Stimulated activated CD4-positive, alpha-beta T cell treated with anti-CD3 and anti-CD28 coated beads, TNF-alpha, amount 100 ng/mL, for 4 hours (primary cell): ENCODE data around the gene RUFY2.
"Not testable (repeated sequence)": the region's sequence is repeated elsewhere in the genome, so short reads cannot be mapped to it uniquely, and the experiment has no call there.

Experiments used
- DNase-seq, 3 experiments: peaks; one replicate each; pipeline ENCODE4 v3.0.0-alpha.2; 2020; ENCODE audit warnings: low read depth in 3 of 3

RUFY2 gene, protein sequence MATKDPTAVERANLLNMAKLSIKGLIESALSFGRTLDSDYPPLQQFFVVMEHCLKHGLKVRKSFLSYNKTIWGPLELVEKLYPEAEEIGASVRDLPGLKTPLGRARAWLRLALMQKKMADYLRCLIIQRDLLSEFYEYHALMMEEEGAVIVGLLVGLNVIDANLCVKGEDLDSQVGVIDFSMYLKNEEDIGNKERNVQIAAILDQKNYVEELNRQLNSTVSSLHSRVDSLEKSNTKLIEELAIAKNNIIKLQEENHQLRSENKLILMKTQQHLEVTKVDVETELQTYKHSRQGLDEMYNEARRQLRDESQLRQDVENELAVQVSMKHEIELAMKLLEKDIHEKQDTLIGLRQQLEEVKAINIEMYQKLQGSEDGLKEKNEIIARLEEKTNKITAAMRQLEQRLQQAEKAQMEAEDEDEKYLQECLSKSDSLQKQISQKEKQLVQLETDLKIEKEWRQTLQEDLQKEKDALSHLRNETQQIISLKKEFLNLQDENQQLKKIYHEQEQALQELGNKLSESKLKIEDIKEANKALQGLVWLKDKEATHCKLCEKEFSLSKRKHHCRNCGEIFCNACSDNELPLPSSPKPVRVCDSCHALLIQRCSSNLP

DNA sequence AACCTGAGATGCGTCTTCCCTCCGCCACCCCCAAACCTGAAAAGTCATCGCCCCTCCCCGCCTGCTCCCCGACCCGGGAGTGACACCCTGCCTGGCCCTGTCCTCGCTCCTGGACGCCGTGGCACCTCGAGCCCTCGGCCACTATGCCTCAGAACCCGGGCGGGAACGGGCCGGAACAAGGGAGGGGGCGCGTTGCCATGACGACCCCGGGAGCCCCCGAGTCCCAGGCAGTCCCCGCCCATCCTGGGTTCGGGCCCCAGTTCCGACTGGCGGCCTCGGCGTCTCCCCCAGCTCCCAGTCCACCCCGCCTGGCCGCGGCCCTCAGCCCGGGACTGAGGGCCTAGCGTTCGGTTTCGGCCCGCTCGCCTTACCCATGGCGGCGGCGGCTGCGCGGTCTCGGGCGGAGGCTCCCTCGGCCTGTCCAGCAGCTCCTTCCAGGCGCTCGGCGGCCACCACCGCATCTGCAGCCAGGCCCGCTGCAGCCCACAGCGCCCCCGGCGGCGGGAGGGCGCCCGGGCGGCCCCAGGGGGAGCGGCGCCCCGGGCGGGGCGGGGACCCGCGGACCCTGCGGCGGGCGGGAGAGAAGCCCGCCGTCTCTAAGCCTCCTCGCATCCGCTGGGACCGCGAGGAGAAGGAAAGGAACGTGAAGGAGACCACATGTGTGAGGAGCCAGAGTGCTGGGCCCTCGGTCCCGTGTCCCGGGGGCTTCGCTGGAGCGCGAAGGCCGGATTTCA lies at the start of gene RUFY2:
TSS of gene RUFY2 (minus strand) at position 463 of the 734 bp plus-strand sequence. CDS start at position 375, 88 bp downstream.
- DNase-seq, result peak; percentile 53 to 75 (median 63)

DNA sequence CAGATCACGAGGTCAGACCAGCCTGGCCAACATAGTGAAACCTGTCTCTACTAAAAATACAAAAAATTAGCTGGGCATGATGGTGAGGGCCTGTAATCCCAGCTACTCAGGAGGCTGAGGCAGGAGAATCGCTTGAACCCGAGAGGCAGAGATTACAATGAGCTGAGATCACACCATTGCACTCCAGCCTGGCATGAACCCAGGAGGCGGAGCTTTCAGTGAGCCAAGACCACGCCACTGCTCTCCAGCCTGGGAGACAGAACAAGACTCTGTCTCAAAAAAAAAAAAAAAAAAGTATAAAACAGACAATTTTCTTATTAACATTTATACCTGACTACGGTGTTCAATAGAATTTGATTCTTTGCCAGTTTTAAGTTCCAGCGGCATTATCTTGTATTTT lies 42.6 kb upstream of the RUFY2 start:
- DNase-seq, result not testable (repeated sequence)

DNA sequence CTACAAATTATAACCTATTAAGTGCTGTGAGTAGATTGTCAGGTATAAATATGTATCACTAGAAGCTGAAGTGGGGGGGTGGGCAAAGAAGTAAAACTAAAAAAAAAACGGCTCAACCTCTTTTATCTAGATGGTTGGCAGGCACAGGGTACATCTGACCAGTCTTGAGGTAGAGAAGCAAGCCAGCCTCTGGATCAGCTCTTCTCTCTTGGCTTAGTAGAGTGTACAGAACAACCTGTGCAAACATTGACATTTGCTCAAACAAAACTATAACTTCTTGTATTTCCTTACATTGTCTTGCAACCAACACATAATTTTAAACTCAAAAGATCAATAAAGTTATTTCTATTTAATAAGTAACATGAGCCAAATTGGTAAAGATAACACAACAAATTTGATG lies 39.1 kb upstream of the RUFY2 start:
- no peak for DNase-seq

DNA sequence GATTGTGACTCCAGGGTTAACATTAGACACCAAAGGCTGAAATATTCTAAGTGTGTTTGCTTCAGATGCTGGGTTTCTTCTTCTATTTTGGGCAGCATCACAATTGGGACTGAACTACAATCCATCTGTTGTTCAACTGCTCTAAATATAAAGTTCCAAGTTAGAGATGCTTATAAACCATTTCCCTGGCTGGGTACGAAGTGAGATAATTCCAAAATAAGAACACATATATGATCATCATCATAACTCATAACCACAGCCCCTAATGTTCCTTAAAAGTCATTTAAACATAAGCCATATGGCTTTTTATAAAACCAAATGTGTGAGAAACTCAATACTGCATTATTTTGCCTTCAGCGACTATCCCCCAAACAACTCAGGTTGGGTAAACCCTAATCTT lies 35.9 kb upstream of the RUFY2 start:
- DNase-seq, result no peak

DNA sequence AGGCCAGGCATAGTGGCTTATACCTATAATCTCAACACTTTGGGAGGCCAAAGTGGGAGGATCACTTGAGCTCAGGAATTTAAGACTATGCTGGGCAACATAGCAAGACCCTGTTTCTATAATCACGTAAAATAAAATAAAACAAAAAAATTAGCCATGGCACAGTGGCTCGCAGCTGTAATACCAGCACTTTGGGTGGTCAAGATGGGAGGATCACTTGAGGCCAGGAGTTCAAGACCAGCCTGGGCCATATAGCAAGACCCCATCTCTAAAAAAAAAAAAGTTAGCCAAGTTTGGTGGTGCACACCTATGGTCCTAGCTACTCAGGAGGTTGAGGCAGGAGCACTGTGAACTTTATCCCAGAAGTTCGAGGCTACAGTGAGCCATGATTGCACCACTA lies 33.8 kb upstream of the RUFY2 start:
- no peak for DNase-seq

DNA sequence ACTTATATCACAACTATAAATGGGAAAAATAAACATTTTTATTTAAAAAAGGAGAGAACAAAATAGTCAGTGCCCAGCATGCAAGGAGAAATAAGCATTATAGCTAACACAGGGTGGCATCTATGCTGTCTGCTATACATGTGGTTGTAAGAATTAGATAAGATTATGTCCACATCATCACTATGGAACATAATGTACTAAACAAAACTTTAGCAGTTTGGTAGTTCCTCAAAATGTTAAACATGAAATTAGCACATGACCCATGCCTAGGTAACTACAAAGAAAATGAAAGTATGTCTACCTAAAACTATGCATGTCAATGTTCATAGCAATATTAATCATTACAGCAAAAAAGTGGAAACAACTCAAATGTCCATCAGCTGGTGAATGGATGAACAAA lies 28.7 kb upstream of the RUFY2 start:
- DNase-seq, result no peak

DNA sequence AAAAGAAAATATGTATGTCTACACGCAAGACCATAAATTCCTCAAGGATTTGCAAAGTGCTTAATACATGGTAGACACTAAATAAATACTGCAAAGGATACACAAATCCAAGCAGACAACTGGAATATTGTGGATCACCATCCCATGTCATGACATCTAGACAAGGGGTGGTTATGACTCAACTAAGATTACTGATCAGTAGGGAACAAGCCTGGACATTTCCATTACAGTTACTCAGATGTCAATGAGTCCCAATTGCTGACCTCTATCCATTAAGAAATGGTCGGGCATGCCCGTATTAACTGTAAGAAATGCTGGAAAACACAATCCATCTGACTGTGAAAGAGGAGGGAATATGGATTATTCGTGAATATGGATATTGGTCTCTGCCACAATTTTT lies 27.6 kb upstream of the RUFY2 start:
- DNase-seq, result no peak

DNA sequence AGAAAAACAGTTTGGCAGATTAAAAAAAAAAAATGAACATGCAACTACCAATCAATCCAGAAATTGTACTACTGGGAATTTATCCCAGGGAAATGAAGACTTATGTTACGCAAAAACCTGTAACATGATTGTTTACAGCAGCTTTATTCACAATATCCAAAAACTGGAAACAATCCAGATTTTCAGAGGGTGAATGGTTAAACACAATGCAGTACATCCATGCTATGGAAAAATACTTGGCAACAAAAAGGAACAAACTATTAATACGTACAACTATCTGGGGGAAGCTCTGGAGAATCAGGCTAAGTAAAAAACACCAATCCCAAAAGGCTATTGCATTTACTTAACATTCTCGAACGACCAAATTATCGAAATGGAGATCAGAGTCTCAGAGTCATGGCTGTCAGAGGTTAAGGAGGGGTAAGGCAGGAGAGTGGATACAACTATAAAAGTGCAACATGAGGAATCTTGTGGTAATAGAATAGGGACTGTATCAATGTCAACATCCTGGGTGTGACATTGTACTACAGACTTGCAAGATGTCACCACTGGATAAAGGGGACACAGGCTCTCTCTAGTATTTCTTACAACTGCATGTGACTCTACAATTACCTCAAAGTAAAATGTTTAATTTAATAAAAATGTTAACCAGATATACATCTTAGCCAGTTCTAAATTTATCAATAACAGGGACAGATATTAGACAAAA lies 21.5 kb upstream of the RUFY2 start:
- no peak for DNase-seq

DNA sequence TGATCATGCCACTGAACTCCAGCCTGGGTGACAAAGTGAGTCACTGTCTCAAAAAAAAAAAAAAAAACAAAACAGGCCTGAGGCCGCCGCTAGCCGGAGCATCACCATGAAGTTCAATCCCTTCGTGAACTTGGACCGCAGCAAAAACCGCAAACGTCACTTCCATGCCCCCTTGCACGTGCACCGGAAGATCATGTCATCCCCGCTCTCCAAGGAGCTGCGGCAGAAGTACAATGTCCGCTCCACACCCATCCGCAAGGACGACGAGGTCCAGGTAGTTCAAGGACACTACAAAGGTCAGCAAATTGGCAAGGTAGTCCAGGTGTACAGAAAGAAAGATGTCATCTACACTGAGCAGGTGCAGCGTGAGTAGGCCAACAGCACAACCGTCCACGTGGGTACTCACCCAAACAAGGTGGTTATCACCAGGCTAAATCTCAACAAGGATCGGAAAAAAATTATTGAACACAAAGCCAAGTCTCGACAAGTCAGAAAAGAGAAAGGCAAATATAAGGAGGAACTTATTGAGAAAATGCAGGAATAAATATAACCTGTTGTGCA lies 17.5 kb upstream of the RUFY2 start:
- no peak for DNase-seq

DNA sequence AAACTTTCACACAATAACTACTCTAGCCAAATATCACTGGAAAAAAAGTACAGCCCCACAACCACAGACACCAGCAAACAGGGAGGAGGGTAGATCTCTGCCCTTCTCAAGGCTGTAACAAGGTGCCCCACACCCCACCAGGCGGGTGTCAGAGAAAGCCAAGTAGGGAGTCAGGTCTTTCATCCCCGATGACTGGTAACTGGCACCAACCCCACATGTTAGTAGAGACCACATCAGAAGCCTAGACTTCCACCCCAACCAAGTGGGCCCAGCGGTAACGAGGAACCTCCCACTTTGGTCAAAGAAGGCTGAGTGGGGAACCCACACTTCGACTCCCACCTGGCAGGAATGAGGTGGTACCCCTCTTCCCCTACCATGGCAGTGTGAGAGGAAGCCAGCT lies 16.4 kb upstream of the RUFY2 start:
- no peak for DNase-seq

DNA sequence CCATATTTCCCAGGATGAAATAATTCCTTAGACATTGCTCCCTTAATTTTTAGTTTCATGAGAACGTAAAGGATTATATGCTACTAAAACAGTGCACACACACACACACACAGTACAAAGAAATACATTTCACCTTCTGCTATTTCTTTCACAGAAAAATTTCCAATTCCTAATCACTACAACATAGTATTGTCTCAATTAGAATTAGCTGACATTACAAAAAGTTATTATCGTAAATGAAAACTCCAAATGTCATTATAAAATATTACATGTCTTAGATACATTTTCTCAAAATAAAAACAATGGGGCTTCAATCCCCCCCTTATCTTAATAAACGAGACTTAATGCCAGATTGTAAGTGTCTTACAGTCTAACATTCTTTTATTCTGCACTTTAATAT lies 12.3 kb upstream of the RUFY2 start:
- no peak for DNase-seq

DNA sequence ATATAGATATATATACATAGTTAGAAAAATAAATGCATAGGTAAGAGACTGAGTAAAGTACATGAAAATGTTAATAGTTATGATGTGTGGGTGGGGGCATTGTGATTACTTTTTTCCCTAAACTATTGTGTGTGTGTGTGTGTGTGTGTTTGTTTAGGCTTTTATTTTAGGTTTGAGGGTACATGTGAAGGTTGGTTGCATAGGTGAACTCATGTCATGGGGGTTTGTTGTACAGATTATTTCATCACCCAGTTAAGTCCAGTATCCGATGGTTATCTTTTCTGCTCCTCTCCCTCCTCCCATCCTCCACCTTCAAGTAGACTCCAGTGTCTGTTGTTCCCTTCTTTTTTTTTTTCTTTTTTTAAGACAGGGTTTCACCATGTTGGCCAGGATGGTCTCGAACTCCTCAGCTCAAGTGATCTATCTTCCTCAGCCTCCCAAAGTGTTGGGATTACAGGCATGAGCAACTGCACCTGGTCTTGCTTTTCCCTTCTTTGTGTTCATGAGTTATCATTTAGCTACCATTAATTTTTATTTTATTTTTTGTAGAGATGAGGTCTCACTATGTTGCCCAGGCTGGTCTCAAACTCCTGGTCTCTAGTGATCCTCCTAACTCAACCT lies 1.9 kb upstream of the RUFY2 start:
- no peak for DNase-seq

DNA sequence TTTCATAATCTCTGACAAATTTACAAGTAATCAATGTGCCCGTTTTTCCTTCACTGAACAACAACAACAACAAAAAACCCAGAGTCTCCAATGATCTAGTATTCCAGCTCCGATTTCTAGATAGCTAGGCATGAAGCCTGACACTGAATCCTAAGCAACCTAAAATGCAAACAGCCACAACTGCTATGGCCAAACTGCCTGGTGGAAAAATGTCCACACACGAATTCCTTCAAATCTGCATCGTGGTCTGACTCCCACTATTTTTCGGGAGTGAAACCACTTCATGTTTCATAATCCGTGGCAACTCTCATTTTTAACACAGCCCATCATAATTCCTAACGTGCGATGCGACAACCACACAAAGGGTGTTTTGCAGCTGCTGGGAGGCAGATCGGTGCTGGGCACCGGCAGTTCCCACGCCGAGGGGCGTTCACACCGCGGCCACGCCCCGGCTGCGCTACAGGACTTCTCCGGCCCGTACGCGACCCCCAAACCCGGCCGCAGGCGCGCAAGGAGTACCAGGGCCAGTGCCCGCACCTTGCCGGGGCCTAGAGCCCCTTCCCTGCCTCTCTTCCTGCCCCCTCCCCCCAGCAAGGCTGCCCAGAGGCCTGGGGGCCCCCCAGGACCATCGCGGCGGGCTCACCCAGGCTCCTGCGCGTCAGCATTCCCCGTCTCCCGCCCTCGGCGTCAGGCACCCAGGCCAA lies 814 bp downstream of the RUFY2 start:
- DNase-seq, result peak in 1 of 3 experiments; percentile 16

DNA sequence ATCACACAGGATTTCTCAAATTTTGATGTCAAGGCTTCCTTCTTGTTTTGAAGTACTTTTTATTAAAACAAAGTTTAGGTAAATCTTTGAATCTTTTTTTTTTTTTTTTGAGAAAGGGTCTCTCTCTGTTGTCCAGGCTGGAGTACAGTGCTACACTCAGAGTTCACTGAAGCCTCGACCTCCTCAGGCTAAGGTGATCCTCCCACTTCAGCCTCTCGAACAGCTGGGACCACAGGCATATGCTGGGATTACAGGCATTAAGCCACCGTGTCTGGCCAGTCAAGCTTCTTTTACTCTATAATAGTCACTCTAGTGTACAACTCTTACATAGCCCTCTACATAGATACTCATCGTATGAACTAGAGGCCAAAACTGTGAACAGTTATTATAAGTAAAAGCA lies 3.4 kb downstream of the RUFY2 start:
- DNase-seq, result no peak

DNA sequence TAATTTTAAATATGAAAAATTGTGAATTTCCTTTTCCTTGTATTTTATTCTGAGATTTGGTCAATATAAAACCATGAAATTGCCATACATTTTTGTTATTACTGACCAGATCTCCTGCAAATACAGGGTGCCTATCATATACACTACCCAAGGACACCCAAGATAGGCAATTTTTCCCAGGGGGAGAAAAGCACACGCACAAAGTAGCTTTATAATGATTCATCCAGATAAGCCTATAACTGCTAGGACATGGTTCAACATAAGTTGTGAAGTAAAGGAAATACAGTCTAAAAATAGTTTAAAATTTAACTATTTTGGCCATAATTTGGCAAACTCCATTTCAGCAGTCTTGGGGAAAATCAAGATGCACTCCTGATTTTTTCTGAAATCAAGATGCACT lies 4.8 kb downstream of the RUFY2 start:
- no peak for DNase-seq

DNA sequence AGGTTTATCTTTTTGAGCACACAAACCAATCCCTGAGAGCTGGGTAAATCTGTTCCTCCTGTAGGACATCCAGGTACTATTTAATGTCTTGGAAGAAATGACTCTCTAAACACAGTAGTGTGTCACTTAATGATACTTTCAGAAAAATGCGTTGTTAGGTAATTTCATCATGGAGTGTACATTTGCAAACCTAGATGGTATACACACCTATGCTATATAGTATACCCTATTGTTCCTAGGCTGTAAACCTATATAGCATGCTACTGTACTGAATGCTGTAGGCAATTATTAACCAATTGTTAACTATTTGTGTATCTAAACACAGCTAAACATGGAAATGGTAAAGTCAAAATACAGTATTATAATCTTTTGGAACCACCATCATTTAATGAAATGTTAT lies 10.1 kb downstream of the RUFY2 start:
- DNase-seq, result no peak

DNA sequence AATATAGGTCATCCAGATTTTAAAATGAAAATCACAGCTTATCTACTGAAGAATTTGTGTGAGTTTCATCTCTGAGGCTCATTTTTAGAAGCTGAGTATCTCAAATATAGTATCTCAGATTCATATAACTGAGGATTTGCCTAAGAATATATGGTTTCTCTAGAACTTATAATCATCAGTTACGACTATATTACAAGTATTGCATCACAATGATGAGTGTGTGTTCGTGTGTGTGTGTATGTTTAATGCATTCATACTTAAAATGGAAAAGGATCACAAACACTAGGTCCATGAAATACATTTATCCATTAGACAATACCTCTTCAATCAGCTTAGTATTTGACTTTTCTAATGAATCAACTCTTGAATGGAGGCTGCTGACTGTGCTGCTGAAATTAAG lies 21.3 kb downstream of the RUFY2 start:
- DNase-seq, result no peak

DNA sequence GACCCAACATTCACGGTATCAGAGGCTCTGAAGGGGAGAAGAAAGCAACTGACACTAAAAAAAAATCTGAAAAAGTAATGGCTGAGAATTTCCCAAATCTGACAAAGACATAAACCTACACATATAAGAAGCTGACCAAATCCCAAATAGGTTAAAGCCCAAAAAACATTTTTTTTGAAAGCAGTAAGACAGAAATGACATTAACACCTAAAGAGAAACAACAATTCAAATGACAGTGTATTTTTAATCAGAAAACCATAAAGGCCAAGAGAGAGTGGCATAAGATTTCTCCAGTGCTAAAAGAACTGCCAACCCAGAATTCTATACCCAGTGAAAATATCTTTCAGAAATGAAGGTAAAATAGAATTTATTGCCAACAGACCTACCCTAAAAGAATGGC lies 35.5 kb downstream of the RUFY2 start:
- no peak for DNase-seq

DNA sequence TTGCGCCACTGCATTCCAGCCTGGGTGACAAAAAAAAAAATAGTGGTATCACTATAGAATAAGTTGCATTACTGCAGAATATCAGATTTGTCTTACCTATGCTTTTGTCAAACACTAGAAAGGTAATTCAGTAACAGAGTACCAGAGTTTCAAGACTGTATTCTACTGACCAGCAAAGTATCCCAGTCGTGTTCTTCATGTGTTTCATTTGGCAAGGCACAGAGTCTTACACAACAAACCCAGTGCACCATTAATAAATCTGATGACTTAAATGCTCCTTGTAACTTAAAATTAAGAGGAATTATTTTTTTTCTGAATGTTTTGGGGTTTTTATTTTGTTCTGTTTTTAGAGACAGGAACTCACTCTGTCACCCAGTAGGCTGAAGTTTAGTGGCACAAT lies 40.0 kb downstream of the RUFY2 start:
- no peak for DNase-seq

DNA sequence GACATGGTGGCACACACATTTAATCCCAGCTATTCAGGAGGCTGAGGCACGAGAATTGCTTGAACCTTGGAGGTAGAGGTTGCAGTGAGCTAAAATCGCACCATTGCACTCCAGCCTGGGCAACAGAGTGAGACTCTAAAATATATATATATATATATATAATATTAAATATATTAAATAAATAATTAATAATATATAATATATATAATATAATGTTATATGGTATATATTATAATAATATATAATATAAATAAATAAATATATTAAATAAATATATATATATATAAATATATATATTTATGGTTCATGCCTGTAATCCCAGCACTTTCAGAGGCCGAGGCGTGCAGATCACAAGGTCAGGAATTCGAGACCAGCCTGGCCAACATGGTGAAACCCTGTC lies 40.5 kb downstream of the RUFY2 start:
- no peak for DNase-seq

DNA sequence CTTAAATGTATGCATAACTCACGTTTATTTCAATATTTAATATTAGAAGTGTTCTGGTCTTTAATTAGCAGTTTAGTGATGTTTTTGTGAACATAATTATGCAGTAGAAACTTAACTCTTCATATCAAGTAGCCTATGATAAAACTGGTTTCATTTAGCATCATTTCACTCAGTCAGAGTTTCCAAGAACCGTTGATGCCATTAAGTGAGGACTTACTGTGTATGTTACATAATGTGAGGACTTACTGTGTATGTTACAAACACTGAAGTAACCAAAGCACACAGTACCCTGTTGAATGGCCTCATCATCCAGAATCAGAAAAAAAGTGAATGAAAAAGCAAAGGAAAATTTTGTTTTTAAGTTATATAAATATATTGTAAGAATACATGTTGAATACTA lies 41.5 kb downstream of the RUFY2 start:
- no peak for DNase-seq
